WERI-Rb-1 (cell line): Measurements from ENCODE around the gene SOX6.

Experiments
- DNase-seq: peaks from one replicate; pipeline ENCODE4 v3.0.0-alpha.2; 2020
- H3K27ac ChIP-seq: fragments of 250-450 bp; sonication (Bioruptor Pico); 2 replicates; pipeline ENCODE4 v1.5.1; 2020; ENCODE audit warnings: mild to moderate bottlenecking, moderate library complexity
- H3K27me3 ChIP-seq: fragments of 250-450 bp; sonication (Bioruptor Pico); 2 replicates; pipeline ENCODE4 v1.5.1; 2021; ENCODE audit warnings: mild to moderate bottlenecking, low read depth, moderate library complexity; ENCODE audit not compliant: insufficient read depth, severe bottlenecking
- H3K36me3 ChIP-seq: fragments of 250-450 bp; sonication (Bioruptor Pico); 2 replicates; pipeline ENCODE4 v1.5.1; 2020; ENCODE audit warnings: mild to moderate bottlenecking, moderate library complexity
- H3K4me3 ChIP-seq: 2 replicates; pipeline ENCODE4 v1.5.1; 2011; ENCODE audit warnings: low read depth, mild to moderate bottlenecking, control low read depth, low read length
- H3K9me3 ChIP-seq: fragments of 250-450 bp; sonication (Bioruptor Pico); 2 replicates; pipeline ENCODE4 v1.5.1; 2021; ENCODE audit warnings: mild to moderate bottlenecking, moderate library complexity; ENCODE audit not compliant: severe bottlenecking
- CTCF ChIP-seq: IDR thresholded peaks from 2 replicates; pipeline ENCODE4 v1.5.1; 2011; ENCODE audit warnings: low read depth, mild to moderate bottlenecking, control low read depth, inconsistent platforms, low read length

The SOX6 gene

DNA sequence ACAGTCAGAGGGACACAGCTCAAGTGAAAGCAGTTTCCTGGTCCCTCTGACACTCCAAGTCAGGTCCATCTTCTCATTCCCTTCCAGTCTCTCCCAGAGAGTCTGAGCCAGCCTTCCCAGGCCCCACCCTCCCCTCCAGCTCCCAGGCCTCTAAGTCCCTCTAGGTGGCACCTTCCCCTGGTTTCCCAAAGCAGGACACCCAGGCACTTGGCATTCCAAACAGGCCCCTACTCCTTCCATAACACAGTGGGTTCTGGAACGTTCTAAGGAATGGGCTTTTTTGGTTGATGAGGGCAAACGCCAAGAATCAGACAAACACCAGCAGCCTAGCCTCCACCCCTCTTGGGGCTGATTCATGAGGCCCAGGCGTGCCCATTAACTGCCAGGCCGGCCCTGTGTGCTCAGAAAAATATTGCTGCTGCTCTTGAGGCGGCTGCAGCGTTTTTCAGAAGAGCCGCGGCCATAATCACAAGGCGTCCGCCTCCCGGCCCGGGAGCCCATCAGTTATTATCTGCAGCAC lies 418.7 kb downstream of the SOX6 start:
- Histone ChIP-seq H3K9me3 (no peaks in the 10 kb centered on the region), H3K27me3 (no peaks in the 10 kb centered on the region)
- TF ChIP-seq CTCF, result no peak

GRCh38 chr11:15936011-15936410 lies 420.3 kb downstream of the SOX6 start:
- Histone ChIP-seq H3K4me3 (no peak overlapping the region), H3K27me3 (no peaks in the 10 kb centered on the region), H3K36me3 (no peaks in the 10 kb centered on the region), H3K27ac (no peak overlapping the region), H3K9me3 (no peaks in the 10 kb centered on the region)
- no peak for TF ChIP-seq CTCF
- no peak for DNase-seq

More for the DNA sequence above, 418.7 kb downstream of the SOX6 start:
- DNase-seq, result no peak
- Histone ChIP-seq H3K27ac (no peak overlapping the region), H3K36me3 (no peaks in the 10 kb centered on the region), H3K4me3 (no peak overlapping the region)

DNA sequence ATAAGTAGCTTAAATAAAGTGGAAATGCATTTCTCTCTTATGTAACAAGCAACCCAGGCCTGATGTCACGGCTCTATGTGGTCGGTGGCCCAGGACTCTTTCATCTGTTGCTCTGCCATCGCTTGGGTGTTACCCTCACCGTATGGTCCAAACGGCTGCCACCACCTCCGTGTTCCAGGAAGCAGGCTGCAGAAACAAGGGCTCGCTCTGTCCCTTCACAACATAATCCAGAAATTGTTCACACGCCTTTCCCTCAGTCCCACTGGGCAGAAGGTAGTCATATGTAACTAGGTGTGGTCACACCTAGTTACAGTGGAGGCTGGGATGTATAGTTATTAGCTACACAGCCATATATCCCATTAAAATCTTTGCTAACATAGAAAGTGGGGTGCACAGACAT lies 421.0 kb downstream of the SOX6 start:
- DNase-seq, result no peak
- no peak overlapping the region for H3K4me3 ChIP-seq
- no peaks in the 10 kb centered on the region for H3K27me3 ChIP-seq
- no peaks in the 10 kb centered on the region for H3K36me3 ChIP-seq
- H3K27ac ChIP-seq, result no peak overlapping the region
- no peaks in the 10 kb centered on the region for H3K9me3 ChIP-seq
- no peak for TF ChIP-seq CTCF

GRCh38 chr11:15933886-15934625 lies 422.3 kb downstream of the SOX6 start:
- TF ChIP-seq CTCF, result no peak
- no peaks in the 10 kb centered on the region for H3K36me3 ChIP-seq
- H3K27ac ChIP-seq, result no peak overlapping the region
- no peak overlapping the region for H3K4me3 ChIP-seq
- H3K27me3 ChIP-seq, result no peaks in the 10 kb centered on the region
- H3K9me3 ChIP-seq, result no peaks in the 10 kb centered on the region
- no peak for DNase-seq

GRCh38 chr11:15932417-15932816 lies 423.9 kb downstream of the SOX6 start:
- no peak for DNase-seq
- Histone ChIP-seq H3K9me3 (no peaks in the 10 kb centered on the region), H3K4me3 (no peak overlapping the region), H3K27ac (no peak overlapping the region), H3K27me3 (no peaks in the 10 kb centered on the region), H3K36me3 (no peaks in the 10 kb centered on the region)
- no peak for TF ChIP-seq CTCF

DNA sequence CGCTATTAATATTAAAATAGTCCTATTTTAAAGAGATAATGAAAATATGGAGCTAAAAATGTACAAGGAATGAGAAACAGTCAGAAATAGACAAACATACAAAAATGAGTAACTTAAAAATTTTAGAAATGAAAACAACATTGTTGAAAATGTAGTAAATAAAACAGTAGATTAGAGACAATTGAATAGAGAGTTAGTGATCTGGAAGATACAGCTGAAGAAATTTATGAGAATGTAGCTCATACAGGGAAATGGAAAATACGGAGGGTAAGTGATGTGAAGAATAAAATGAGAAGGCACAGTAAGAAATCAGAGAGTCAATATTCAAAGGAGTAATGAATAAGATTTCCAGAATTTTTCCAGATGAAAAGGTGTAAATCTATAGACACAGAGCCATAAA lies 424.8 kb downstream of the SOX6 start:
- H3K27ac ChIP-seq, result no peak overlapping the region
- no peak for DNase-seq
- no peak for TF ChIP-seq CTCF
- no peaks in the 10 kb centered on the region for H3K36me3 ChIP-seq
- no peaks in the 10 kb centered on the region for H3K9me3 ChIP-seq
- H3K27me3 ChIP-seq, result no peaks in the 10 kb centered on the region
- H3K4me3 ChIP-seq, result no peak overlapping the region
